ENCODE results near the gene UNK.
A peak's percentile ranks its signal among the peaks of the same experiment; 100 is the strongest.
"Not testable (repeated sequence)": the region's sequence is repeated elsewhere in the genome, so short reads cannot be mapped to it uniquely, and the experiment has no call there.

UNK gene

GRCh38 chr17:75847614-75848522 lies 63.3 kb downstream of the UNK start:
- no peak for DNase-seq (ENCODE audit: low read depth in 1 of 2, low spot score in 1 of 2)

DNA sequence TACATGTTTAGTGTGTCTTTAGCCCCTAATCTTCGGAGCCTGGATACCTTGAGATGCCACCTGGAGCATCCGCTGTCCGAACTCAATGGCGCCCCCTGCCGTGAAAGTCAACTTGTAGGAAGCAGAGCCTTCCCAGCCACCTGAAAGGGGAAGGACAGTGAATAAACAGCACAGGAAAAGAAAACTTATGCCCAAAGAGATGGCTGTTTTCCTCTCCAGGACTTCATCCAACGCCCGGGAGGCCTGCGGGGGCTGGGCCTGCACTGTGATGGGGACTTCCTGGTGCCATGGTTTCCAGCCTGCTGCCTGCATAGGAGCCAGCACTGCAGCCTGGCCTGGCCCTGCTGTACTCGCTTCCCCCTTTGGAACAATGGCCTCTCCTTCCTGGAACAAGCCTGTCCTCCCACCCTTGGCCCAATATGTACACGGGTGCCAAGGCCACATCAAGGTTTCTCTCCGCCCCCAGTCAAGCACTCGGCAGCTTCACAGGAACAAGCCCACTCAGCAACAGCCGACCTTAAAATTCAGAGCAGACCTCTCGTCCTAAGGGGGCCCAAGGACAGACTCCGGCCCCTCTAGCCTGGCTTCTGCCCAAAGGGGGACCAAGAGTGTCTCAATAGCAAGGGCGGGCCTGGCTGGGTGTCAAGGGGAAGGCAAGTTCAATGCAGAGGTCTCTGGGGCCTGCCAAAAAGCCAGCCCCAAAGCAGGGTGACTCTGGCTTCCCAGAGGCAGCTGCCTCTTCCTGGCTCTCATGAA lies 64.1 kb downstream of the UNK start:
- DNase-seq (ENCODE audit: low read depth in 1 of 2, low spot score in 1 of 2), result peak; percentile 73 to 77

GRCh38 chr17:75849279-75849646 lies 64.7 kb downstream of the UNK start:
- DNase-seq (ENCODE audit: low read depth in 1 of 2, low spot score in 1 of 2), result no peak

GRCh38 chr17:75849724-75850123 lies 65.1 kb downstream of the UNK start:
- no peak for DNase-seq (ENCODE audit: low read depth in 1 of 2, low spot score in 1 of 2)

DNA sequence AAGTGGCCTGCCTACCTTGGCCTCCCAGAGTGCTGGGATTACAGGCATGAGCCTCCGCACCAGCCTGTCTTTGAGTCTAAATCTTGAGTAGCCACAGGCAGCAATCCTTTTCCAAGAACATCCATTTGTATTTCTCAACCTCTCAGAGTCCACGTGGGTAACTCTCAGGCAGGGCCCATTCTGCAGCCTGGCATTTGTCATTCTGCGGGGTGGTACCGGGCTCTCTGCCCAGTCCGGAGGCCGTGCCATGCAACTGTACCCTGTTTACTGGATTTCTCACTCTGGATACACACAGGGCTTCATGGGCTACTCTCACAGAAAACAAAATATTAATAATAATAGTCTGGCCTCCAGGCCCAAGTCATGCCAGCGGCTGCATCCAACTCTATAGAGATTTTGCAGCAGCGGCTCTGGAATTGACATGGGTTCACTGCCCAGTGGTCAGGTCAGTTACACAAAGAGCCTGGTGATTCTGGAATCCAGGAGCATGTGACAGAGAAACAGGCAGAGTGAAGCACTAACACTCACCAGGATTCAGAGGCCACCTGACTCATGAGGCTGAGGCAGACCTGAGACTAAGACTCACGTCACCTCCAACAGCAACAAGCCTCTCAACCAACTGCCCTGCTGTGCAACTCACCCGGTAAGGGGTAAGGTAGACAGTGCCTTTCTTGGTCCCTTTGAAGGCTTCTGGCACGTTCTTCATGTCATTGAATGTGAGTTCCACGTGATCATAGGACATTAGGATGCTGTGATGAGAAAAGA lies 66.5 kb downstream of the UNK start:
- DNase-seq (ENCODE audit: low read depth in 1 of 2, low spot score in 1 of 2), result no peak

GRCh38 chr17:75851693-75851991 lies 67.0 kb downstream of the UNK start:
- DNase-seq (ENCODE audit: low read depth in 1 of 2, low spot score in 1 of 2), result not testable (repeated sequence)

DNA sequence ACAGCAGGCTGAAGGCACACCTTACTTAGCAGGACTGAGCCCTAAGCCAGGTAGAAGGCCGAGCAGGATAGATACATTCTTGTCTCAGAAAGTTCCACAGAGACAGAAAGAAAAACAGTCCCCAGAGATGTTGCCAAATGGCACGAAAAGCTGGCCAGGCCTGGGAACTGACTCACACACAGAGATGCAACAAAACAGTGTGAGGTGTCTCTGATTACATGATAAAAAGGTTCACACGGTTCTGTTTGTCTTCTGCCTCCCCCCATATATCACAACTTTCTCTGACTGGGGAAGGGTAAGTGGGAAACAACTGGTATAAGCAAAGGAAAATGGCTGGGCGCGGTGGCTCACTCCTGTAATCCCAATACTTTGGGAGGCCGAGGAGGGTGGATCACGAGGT lies 68.8 kb downstream of the UNK start:
- DNase-seq (ENCODE audit: low read depth in 1 of 2, low spot score in 1 of 2), result no peak

DNA sequence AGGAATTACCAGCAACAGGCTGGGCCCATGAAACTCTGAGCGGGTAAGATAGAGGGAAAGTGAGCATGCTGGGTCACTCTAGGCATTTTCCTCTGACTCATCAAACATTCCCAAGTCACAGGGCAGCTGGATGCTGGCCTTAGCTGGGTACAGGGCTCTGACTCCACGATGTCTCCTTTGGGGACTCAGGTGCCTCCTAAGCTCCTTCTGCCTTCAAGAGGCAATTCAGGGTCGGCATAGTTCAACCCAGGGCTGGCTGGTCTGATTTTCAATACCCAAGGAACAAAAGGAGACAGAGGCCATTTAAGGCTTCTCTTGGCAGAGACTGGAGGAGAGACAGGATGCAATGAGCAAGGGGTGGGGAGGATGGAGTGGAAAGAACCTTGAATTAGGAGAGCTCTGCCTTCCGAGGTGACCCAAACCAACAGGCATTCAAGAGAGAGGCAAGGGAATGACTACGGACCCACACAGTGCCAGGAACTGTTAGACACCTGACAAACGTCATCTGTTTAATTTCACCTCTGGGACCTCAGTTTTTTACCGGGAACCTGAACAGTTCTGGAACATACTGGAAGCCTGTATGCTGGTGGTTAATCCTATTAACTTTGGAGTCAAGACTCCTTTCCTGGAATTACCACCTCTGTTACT lies 69.6 kb downstream of the UNK start:
- no peak for DNase-seq (ENCODE audit: low read depth in 1 of 2, low spot score in 1 of 2)

DNA sequence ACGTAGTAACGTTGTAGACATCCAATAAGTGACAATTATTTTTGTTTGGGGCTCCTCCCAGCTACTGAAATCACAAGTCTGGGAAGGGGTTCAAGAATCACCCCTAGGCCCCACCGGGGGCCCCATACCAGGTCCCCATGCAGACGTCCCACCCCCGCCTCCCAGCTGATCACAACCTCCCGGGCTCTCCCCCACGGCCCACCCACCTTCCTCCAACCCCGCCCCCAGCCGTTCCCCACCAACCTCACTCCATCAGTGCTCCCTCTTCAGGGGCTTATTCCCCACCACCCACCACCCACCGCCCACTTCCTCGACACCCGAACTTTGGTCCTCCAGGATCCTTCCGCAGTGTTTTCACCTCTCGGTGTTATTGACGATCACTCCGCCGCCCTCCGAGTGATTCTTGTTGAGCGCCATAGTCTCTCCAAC lies 70.3 kb downstream of the UNK start:
- DNase-seq (ENCODE audit: low read depth in 1 of 2, low spot score in 1 of 2), result no peak

DNA sequence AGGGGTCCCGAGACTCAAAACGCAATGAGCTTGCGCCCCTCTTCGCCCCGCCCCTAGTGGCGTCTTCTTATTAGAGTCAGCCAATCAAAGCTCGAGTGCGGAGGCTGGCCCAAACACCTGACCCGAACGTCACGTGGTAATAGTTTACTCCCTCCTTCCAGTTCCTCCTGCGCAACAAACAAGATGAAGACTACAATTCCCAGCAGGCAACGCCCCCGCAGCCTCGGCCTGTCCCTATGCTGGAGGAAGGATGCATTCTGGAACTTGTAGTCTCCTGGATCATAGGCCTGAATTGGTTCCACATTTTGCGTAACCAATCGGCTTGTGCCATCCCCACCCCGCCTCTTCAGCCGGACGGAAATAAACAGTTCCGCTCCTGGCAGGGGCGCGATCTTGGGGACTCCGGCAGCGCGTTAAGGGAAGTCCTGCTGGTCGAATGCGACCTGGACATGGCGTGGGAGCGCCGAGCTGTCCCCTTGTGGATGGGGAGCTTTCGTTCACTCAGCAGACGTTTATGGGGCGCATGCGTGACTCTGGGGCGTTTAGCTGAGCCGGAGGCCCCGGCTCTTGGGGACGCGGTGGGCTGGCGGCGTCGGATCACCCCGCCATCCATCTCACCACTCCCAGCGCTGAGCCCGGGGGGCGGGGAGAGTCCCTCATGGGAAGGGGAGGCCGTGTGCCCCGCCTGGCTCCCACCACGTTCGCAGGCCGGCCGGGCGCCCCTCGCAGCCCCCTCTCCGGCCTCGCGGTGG lies 70.9 kb downstream of the UNK start, which contains the start of gene WBP2:
Gene WBP2, minus strand, starts transcription at position 26 of the 752 bp plus-strand sequence. CDS start 38 bp downstream, outside the sequence.
- DNase-seq (ENCODE audit: low read depth in 1 of 2, low spot score in 1 of 2), result peak; percentile 91 to 98

DNA sequence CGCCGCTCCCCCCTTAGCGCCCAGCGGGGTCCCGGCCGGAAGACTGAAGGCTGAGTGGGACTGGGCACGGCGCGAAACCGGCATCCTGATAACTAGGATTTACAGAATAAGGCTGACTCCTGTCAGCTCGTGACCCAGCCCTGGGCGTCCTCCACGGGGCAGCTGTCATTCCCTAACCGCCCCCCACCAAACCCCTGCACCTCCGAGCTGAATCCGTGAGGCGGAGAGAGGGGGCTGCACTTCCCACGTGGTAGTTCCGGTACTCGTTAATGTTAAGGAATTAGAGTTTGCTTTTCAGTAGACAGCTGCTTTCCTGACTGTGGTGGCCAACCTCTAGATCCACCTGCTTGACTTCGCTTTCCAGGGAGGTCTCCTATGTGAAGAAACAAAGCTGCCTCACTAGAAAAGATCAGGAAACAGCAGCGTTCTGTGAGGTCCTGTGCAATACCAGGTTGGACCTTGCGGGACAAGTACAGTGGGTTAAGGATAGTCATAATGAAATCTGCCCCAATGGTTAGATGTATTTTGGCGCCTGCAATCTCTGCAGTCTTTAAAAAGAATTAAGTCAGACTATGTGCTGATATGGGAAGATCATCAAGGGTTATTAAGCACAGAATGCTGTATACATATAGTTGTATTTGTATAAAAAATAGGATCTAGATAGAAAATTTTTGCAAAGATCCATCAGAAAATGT lies 71.6 kb downstream of the UNK start:
- no peak for DNase-seq (ENCODE audit: low read depth in 1 of 2, low spot score in 1 of 2)

DNA sequence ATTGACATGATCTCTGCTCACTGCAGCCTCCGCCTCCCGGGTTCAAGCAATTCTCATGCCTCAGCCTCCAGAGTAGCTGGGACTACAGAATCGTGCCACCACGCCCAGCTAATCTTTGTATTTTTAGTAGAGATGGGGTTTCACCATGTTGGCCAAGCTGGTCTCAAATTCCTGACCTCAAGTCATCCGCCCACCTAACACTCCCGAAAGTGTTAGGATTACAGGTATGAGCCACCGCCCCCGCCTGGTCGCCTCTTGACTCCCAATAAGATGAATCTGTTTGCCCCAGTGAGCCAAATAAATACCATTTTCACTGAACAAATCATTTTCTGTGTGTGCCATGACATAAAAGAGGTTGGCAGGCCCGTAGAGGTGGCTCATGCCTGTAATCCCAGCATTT lies 74.8 kb downstream of the UNK start:
- not testable (repeated sequence) for DNase-seq (ENCODE audit: low read depth in 1 of 2, low spot score in 1 of 2)

- DNase-seq (ENCODE audit: low read depth in 1 of 2, low spot score in 1 of 2), result no peak
Observed at GRCh38 chr17:75861927-75862317, 77.3 kb downstream of the UNK start.

- no peak for DNase-seq (ENCODE audit: low read depth in 1 of 2, low spot score in 1 of 2)
Observed at GRCh38 chr17:75864448-75864871, 79.9 kb downstream of the UNK start.

DNA sequence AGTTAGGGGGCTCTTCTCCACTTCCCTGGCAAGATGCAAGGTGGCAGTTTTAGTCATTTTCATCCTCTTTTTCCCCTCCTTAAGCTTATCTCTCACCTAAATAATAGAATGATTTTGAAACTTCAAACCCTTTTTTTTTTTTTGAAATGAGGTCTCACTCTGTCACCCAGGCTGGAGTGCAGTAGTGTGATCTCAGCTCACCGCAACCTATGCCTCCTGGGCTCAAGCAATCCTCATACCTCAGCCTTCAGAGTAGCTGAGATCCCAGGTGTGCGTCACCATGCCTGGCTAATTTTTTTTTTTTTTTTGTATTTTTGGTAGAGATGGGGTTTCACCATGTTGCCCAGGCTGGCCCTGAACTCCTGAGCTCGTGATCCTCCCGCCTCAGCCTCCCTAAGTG lies 80.3 kb downstream of the UNK start:
- not testable (repeated sequence) for DNase-seq (ENCODE audit: low read depth in 1 of 2, low spot score in 1 of 2)

DNA sequence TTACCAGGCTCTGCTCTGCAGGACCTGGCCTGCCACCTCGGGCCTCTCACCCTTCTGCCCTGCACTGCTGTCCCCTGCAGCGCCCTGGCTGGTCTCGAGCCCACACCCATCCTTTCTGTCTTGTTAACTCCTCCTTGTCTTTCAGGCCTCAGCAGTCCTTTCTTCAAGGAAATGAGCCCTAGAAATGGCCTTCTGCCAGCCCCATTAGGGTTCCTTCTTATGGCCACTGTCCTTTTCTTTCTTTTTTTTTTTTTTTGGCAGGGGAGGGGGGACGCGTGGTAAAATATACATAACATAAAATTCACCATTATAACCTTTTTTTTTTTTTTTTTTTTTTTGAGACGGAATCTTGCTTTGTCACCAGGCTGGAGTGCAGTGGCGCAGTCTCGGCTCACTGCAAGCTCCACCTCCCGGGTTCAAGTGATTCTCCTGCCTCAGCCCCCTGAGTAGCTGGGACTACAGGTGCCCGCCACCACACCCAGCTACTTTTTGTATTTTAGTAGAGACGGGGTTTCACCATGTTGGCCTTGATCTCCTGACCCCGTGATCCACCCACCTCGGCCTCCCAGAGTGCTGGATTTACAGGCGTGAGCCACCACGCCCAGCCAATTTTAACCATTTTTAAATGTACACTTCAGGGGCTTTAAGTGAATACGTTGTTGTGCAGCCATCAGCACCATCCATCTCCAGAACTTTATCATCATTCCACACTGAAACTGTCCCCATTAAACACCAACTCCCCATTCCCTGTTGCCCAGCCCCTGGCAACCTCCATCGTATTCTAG lies 81.0 kb downstream of the UNK start:
- not testable (repeated sequence) for DNase-seq (ENCODE audit: low read depth in 1 of 2, low spot score in 1 of 2)

DNA sequence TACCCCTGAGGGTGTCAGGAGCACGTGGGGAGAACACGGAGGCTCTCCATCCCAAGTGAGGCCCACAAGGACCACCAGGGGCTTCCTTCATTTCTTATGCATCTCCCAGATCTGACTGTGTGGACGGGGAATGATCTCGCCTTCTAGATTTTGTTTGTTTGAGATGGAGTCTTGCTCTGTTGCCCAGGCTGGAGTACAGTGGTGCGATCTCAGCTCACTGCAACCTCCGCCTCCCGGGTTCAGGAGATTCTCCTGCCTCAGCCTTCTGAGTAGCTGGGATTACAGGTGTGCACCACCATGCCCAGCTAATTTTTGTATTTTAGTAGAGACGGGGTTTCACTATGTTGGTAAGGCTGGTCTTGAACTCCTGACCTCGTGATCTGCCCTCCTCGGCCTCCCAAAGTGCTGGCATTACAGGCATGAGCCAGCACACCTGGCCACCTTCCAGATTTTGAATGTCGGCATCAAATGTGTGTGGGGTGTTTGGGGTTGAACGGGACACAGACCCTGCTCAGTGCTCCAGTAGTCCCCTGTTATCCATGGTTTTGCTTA lies 84.2 kb downstream of the UNK start:
- DNase-seq (ENCODE audit: low read depth in 1 of 2, low spot score in 1 of 2), result not testable (repeated sequence)

DNA sequence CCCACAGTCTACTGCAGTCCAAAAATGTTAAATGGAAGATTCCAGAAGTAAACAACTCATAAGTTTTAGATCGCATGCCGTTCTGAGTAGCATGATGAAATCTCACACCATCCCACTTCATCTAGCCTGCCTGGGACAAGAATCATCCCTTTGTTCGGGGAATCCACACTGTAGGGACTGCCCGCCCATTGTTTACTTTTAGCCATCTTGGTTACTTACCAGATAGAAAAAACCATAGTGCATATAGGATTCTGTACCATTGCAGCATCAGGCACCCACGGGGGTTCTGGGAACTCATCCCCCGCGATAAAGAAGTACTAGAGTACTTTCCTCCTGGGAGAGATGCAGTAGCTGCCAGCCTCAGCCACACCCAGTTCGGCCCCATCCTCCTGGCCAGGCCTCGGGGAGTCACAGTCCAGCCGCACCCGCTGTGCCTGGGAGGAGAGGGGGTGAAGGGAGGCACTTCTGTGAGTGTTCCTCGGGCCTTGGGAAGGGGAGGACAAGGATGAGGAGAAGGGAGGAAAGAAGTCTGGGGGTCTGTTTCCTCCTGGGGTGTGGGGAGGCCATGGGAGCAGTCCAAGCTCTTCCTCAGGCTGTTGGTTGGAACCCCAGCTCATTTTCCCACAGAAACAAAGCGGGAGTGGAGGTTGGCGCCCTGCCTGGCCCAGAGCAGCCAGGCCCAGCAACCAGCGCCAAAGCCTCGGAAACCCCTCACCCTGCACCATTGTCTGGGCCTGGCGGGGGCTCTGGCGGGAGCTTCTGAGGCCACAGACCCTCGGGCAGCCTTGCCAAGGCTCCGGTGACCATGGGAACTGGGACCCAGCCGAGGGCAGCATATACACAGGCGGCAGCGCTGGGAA lies 84.9 kb downstream of the UNK start:
- DNase-seq (ENCODE audit: low read depth in 1 of 2, low spot score in 1 of 2), result no peak
